A549 (cell line): ENCODE data around the gene VIPAS39.

Source experiments
- EP300 ChIP-seq, 2 experiments: fragments of >200 bp; sonication (Bioruptor Twin); formaldehyde crosslinking; IDR thresholded peaks; 2 replicates in 1 of 2; 3 replicates in 1 of 2; pipeline ENCODE4 v1.6.1; 2016 to 2017
- ESRRA ChIP-seq: fragments of 150-350 bp; IDR thresholded peaks from 2 replicates; pipeline ENCODE4 v1.6.1; 2014; ENCODE audit warnings: mild to moderate bottlenecking, low read length, borderline replicate concordance
- FOXS1 ChIP-seq: fragments of 250-450 bp; sonication (Bioruptor Pico); IDR thresholded peaks from 2 replicates; pipeline ENCODE4 v1.5.0; 2020; ENCODE audit warnings: mild to moderate bottlenecking, moderate library complexity
- MAZ ChIP-seq: fragments of 150-350 bp; IDR thresholded peaks from 2 replicates; pipeline ENCODE4 v1.6.1; 2014; ENCODE audit warnings: antibody characterized with exemption, low read depth, low read length, borderline replicate concordance
- PHF8 ChIP-seq: fragments of 200-600 bp; sonication (generic); IDR thresholded peaks from 2 replicates; pipeline ENCODE4 v1.6.1; 2016; ENCODE audit warnings: low read depth, mild to moderate bottlenecking, antibody characterized with exemption, moderate library complexity, borderline replicate concordance
- POLR2A ChIP-seq: IDR thresholded peaks from 2 replicates; pipeline ENCODE4 v1.6.1; 2012; ENCODE audit warnings: mild to moderate bottlenecking, low read length
- RAD21 ChIP-seq, 2 experiments: fragments of >200 bp in 1 of 2; sonication (Bioruptor Twin) in 1 of 2; formaldehyde crosslinking in 1 of 2; IDR thresholded peaks in 1 of 2; conservative IDR thresholded peaks in 1 of 2; 2 replicates in 1 of 2; 3 replicates in 1 of 2; pipeline ENCODE4 v1.6.1; 2012 to 2018; ENCODE audit warnings: inconsistent platforms in 1 of 2
- ZFP36 ChIP-seq: fragments of 450-650 bp; IDR thresholded peaks from 2 replicates; pipeline ENCODE4 v1.6.1; 2014; ENCODE audit warnings: borderline replicate concordance; ENCODE audit not compliant: partially characterized antibody
- TF ChIP-seq, protein P1 (sequence below): fragments of >200 bp; sonication (Bioruptor Twin); formaldehyde crosslinking; IDR thresholded peaks from 3 replicates; pipeline ENCODE4 v1.5.1; 2016

DNA sequence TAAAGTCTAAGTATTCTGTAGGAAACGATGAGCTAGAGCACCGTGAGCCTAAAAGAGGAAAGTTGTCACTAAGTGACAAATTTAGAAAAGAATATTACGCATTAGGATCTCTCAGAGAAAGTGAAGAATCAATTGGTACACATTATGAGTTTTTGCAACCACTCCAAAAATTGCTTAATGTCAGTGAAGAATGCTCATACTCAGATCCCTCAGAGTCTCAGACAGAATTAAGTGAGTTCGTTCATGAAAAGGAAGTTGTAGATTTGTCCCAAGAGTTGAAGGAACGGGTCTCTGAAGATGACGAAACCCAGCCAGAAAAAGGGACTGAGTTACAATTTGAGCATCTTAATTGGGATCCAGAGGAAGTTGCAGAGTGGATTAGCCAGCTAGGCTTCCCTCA lies 78.7 kb downstream of the VIPAS39 start:
- TF ChIP-seq POLR2A, result no peak
- TF ChIP-seq, protein P1, sequence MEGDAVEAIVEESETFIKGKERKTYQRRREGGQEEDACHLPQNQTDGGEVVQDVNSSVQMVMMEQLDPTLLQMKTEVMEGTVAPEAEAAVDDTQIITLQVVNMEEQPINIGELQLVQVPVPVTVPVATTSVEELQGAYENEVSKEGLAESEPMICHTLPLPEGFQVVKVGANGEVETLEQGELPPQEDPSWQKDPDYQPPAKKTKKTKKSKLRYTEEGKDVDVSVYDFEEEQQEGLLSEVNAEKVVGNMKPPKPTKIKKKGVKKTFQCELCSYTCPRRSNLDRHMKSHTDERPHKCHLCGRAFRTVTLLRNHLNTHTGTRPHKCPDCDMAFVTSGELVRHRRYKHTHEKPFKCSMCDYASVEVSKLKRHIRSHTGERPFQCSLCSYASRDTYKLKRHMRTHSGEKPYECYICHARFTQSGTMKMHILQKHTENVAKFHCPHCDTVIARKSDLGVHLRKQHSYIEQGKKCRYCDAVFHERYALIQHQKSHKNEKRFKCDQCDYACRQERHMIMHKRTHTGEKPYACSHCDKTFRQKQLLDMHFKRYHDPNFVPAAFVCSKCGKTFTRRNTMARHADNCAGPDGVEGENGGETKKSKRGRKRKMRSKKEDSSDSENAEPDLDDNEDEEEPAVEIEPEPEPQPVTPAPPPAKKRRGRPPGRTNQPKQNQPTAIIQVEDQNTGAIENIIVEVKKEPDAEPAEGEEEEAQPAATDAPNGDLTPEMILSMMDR, result no peak
- no peak for TF ChIP-seq ZFP36
- no peak for TF ChIP-seq FOXS1 (CRISPR knock-in tag)
- TF ChIP-seq ESRRA, result no peak
- no peak for TF ChIP-seq EP300 (IDR thresholded peaks at IDR 0.05)
- TF ChIP-seq PHF8, result no peak
- no peak for TF ChIP-seq RAD21 (conservative IDR thresholded peaks at IDR 0.05 in 1 of 2, IDR thresholded peaks at IDR 0.05 in 1 of 2)
- TF ChIP-seq MAZ, result no peak
